Retina (tissue), 1 donor: Measurements from ENCODE around the gene SLC25A39.

Source experiments
- DNase-seq: peaks from one replicate; pipeline ENCODE4 v3.0.0-alpha.2; 2016

SLC25A39 gene

GRCh38 chr17:44311562-44312181 lies 13.0 kb downstream of the SLC25A39 start:
- no peak for DNase-seq

GRCh38 chr17:44310609-44311376 lies 13.8 kb downstream of the SLC25A39 start:
- peak; percentile 38 for DNase-seq

GRCh38 chr17:44310188-44310587 lies 14.4 kb downstream of the SLC25A39 start:
- no peak for DNase-seq

- no peak for DNase-seq
These were observed 15.2 kb downstream of the SLC25A39 start for GRCh38 chr17:44309472-44309871.

- peak; percentile 43 for DNase-seq
These were observed 15.8 kb downstream of the SLC25A39 start for GRCh38 chr17:44308865-44309264.

GRCh38 chr17:44308320-44308818 lies 16.3 kb downstream of the SLC25A39 start, which contains the start of gene RUNDC3A:
RUNDC3A (plus strand) TSS chr17:44308601; CDS start chr17:44308833, 232 bp downstream.
- DNase-seq = peak; percentile 92

- DNase-seq = peak; percentile 88
These were observed 17.0 kb downstream of the SLC25A39 start for GRCh38 chr17:44307387-44308186.

- no peak for DNase-seq
These were observed 20.0 kb downstream of the SLC25A39 start for GRCh38 chr17:44304651-44305050.

- DNase-seq = no peak
These were observed 26.6 kb downstream of the SLC25A39 start for GRCh38 chr17:44297975-44298374.

GRCh38 chr17:44293509-44294226 lies 31.0 kb downstream of the SLC25A39 start:
- no peak for DNase-seq

GRCh38 chr17:44287651-44288050 lies 37.0 kb downstream of the SLC25A39 start:
- DNase-seq = no peak

GRCh38 chr17:44284024-44284400 lies 40.6 kb downstream of the SLC25A39 start:
- no peak for DNase-seq

- no peak for DNase-seq
These were observed 41.1 kb downstream of the SLC25A39 start for GRCh38 chr17:44283344-44284023.

GRCh38 chr17:44282264-44282663 lies 42.4 kb downstream of the SLC25A39 start:
- DNase-seq = no peak

GRCh38 chr17:44281570-44281969 lies 43.1 kb downstream of the SLC25A39 start:
- no peak for DNase-seq

GRCh38 chr17:44280392-44280937 lies 44.2 kb downstream of the SLC25A39 start:
- no peak for DNase-seq

GRCh38 chr17:44279666-44280391 lies 44.8 kb downstream of the SLC25A39 start:
- no peak for DNase-seq

- DNase-seq = no peak
These were observed 45.3 kb downstream of the SLC25A39 start for GRCh38 chr17:44279346-44279665.

GRCh38 chr17:44277976-44278375 lies 46.6 kb downstream of the SLC25A39 start:
- DNase-seq = no peak

- no peak for DNase-seq
These were observed 51.0 kb downstream of the SLC25A39 start for GRCh38 chr17:44273607-44274006.

GRCh38 chr17:44272954-44273353 lies 51.7 kb downstream of the SLC25A39 start:
- DNase-seq = no peak
